ENCODE results near the gene GRID2. TPM values are rescaled to one million over a fixed set of nuclear protein-coding genes. Genes with fewer than 3 reads are reported as not detected.
A peak's percentile ranks its signal among the peaks of the same experiment; 100 is the strongest.

GRID2 gene
- total RNA-seq, 1 donor from 2014 or later, result 11.6 TPM

DNA sequence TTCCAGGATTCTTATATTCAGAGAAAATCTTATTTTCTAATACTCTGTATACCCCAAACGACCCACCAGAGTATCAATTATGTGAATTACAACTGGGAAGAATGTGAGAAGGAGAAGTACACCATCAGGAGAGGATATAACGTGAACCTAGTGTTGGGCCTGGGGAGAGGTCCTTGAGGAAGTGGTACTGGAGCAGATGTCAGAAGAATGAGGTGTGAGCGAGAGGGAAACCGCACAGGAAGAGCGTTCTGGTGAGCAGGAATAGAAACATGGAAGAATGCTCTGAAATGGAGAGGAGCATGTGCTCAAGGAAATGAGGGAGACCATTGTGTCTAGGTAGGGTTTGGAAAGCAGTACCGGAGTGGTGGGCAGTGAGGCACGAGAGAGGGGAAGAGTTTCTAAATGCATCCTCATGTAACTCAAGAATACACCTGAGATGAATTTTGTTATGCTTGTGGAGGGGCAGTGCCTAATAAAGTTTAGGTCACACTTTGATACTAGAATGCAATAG is 151.6 kb downstream of the GRID2 start:
- H3K9me3 Mint-ChIP-seq (ENCODE audit: unreplicated experiment), result no peaks in the 10 kb centered on the region
- H3K4me3 Mint-ChIP-seq (ENCODE audit: unreplicated experiment), result no peak overlapping the region
- H3K27ac Mint-ChIP-seq (ENCODE audit: unreplicated experiment), result peak overlapping the region; percentile 96
- peaks cover 26% of the 10 kb centered on the region for H3K4me1 Mint-ChIP-seq (ENCODE audit: unreplicated experiment)
- peaks cover 1% of the 10 kb centered on the region for H3K27me3 Mint-ChIP-seq (ENCODE audit: unreplicated experiment)
- DNase-seq (ENCODE audit: low spot score), result no peak
- H3K36me3 Mint-ChIP-seq (ENCODE audit: low read depth, unreplicated experiment), result no peaks in the 10 kb centered on the region
- TF ChIP-seq, protein P1, sequence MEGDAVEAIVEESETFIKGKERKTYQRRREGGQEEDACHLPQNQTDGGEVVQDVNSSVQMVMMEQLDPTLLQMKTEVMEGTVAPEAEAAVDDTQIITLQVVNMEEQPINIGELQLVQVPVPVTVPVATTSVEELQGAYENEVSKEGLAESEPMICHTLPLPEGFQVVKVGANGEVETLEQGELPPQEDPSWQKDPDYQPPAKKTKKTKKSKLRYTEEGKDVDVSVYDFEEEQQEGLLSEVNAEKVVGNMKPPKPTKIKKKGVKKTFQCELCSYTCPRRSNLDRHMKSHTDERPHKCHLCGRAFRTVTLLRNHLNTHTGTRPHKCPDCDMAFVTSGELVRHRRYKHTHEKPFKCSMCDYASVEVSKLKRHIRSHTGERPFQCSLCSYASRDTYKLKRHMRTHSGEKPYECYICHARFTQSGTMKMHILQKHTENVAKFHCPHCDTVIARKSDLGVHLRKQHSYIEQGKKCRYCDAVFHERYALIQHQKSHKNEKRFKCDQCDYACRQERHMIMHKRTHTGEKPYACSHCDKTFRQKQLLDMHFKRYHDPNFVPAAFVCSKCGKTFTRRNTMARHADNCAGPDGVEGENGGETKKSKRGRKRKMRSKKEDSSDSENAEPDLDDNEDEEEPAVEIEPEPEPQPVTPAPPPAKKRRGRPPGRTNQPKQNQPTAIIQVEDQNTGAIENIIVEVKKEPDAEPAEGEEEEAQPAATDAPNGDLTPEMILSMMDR (IDR thresholded peaks at IDR 0.05; ENCODE audit: unreplicated experiment), result no peak

DNA sequence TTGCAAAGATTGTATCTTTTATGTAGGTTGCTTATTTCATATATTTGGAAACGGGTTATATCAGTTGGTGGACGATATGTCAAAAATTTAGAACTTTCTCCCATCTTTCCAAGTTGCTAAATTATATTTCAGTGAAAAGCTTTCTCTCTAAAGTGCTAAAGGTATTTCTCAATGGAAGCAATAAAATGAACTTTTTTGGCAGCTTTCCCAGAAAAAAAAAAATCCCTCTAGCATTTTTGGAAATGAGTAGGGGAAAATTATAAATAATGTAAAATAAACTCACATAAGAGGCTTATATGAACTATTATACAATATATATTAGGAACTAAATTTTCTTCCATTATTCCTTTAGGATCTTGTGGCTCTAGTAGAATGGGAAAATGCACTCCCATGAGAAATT is 152.2 kb downstream of the GRID2 start:
- Mint-ChIP-seq H3K36me3 (ENCODE audit: low read depth, unreplicated experiment) (no peaks in the 10 kb centered on the region), H3K4me1 (ENCODE audit: unreplicated experiment) (peaks cover 28% of the 10 kb centered on the region), H3K27me3 (ENCODE audit: unreplicated experiment) (peaks cover 1% of the 10 kb centered on the region), H3K9me3 (ENCODE audit: unreplicated experiment) (no peaks in the 10 kb centered on the region), H3K4me3 (ENCODE audit: unreplicated experiment) (no peak overlapping the region), H3K27ac (ENCODE audit: unreplicated experiment) (peak overlapping the region; percentile 96)
- TF ChIP-seq, protein P1 (IDR thresholded peaks at IDR 0.05; ENCODE audit: unreplicated experiment), result no peak
- no peak for DNase-seq (ENCODE audit: low spot score)

GRCh38 chr4:92461732-92462131 is 158.0 kb downstream of the GRID2 start:
- Mint-ChIP-seq H3K4me3 (ENCODE audit: unreplicated experiment) (peak overlapping the region; percentile 56), H3K27ac (ENCODE audit: unreplicated experiment) (peak overlapping the region; percentile 88), H3K9me3 (ENCODE audit: unreplicated experiment) (no peaks in the 10 kb centered on the region), H3K27me3 (ENCODE audit: unreplicated experiment) (peaks cover 1% of the 10 kb centered on the region), H3K4me1 (ENCODE audit: unreplicated experiment) (peaks cover 27% of the 10 kb centered on the region), H3K36me3 (ENCODE audit: low read depth, unreplicated experiment) (peaks cover 6% of the 10 kb centered on the region)
- TF ChIP-seq, protein P1 (IDR thresholded peaks at IDR 0.05; ENCODE audit: unreplicated experiment), result no peak
- no peak for DNase-seq (ENCODE audit: low spot score)

GRCh38 chr4:92477298-92477697 is 173.5 kb downstream of the GRID2 start:
- Mint-ChIP-seq H3K36me3 (ENCODE audit: low read depth, unreplicated experiment) (no peaks in the 10 kb centered on the region), H3K27ac (ENCODE audit: unreplicated experiment) (no peak overlapping the region), H3K27me3 (ENCODE audit: unreplicated experiment) (no peaks in the 10 kb centered on the region), H3K4me3 (ENCODE audit: unreplicated experiment) (no peak overlapping the region), H3K4me1 (ENCODE audit: unreplicated experiment) (no peaks in the 10 kb centered on the region), H3K9me3 (ENCODE audit: unreplicated experiment) (no peaks in the 10 kb centered on the region)
- DNase-seq (ENCODE audit: low spot score), result no peak
- TF ChIP-seq, protein P1 (IDR thresholded peaks at IDR 0.05; ENCODE audit: unreplicated experiment), result no peak

- H3K4me1 Mint-ChIP-seq (ENCODE audit: unreplicated experiment), result no peaks in the 10 kb centered on the region
- H3K36me3 Mint-ChIP-seq (ENCODE audit: low read depth, unreplicated experiment), result no peaks in the 10 kb centered on the region
- no peaks in the 10 kb centered on the region for H3K9me3 Mint-ChIP-seq (ENCODE audit: unreplicated experiment)
- TF ChIP-seq, protein P1 (IDR thresholded peaks at IDR 0.05; ENCODE audit: unreplicated experiment), result no peak
- no peaks in the 10 kb centered on the region for H3K27me3 Mint-ChIP-seq (ENCODE audit: unreplicated experiment)
- H3K4me3 Mint-ChIP-seq (ENCODE audit: unreplicated experiment), result no peak overlapping the region
- H3K27ac Mint-ChIP-seq (ENCODE audit: unreplicated experiment), result peak overlapping the region; percentile 25
- DNase-seq (ENCODE audit: low spot score), result no peak
Measured at GRCh38 chr4:92483341-92483740, 179.6 kb downstream of the GRID2 start.
